B cell (primary cell): ENCODE measurements around the gene CEP126. TPM values are rescaled to one million over a fixed set of nuclear protein-coding genes. Genes with fewer than 3 reads are reported as not detected.

Experiments used
- ATAC-seq: fragments of 200-7000 bp; cut with Tn5 transposase; one replicate; pipeline ENCODE4 v1.10.0; 2021; ENCODE audit warnings: low read depth, mild to moderate bottlenecking, moderate number of reproducible peaks, moderate library complexity
- CTCF ChIA-PET: fragments of 350-600 bp; sonication (Branson Sonifier 250); formaldehyde crosslinking; loops from one replicate; lab custom pipeline; 2021; ENCODE audit warnings: antibody characterized with exemption, inconsistent platforms; lab: Charles Lee
- POLR2A ChIA-PET: fragments of 350-600 bp; sonication (Branson Sonifier 250); formaldehyde crosslinking; loops from one replicate; lab custom pipeline; 2021; ENCODE audit warnings: antibody characterized with exemption; lab: Charles Lee
- DNase-seq: peaks from one replicate; pipeline ENCODE4 v3.0.0; 2013
- H2AFZ ChIP-seq: 2 replicates; pipeline ENCODE4 v1.6.1; 2012; ENCODE audit warnings: mild to moderate bottlenecking, low read depth, low read length; ENCODE audit not compliant: insufficient read depth, poor library complexity, severe bottlenecking
- H3K27ac ChIP-seq, 2 donors: 1 replicate in 1 of 2; 2 replicates in 1 of 2; pipeline ENCODE4 v1.5.1; 2012 to 2013; ENCODE audit warnings: low read length in 2 of 2, mild to moderate bottlenecking in 2 of 2, moderate library complexity in 1 of 2
- H3K27me3 ChIP-seq, 4 experiments: fragments of 200-600 bp in 1 of 4; sonication (generic) in 1 of 4; replicated peaks in 1 of 4; 1 replicate in 2 of 4; 2 replicates in 2 of 4; pipeline versions ENCODE4 v1.6.1 to v1.7.0; 2013 to 2016; ENCODE audit warnings: low read length in 3 of 4, mild to moderate bottlenecking in 2 of 4, mixed read lengths in 1 of 4, moderate library complexity in 1 of 4; ENCODE audit not compliant: insufficient read depth in 4 of 4, control insufficient read depth in 3 of 4; ENCODE audit errors: control extremely low read depth in 1 of 4
- H3K36me3 ChIP-seq, 2 experiments: replicated peaks in 1 of 2; 1 replicate in 1 of 2; 2 replicates in 1 of 2; pipeline versions ENCODE4 v1.6.1 to v1.7.1; 2013; ENCODE audit warnings: low read length in 1 of 2; ENCODE audit not compliant: insufficient read depth in 2 of 2, control insufficient read depth in 1 of 2; ENCODE audit errors: control extremely low read depth in 1 of 2, extremely low read depth in 1 of 2
- H3K4me1 ChIP-seq, 2 donors: fragments of 200-600 bp in 1 of 2; sonication (generic) in 1 of 2; 1 replicate in 1 of 2; 2 replicates in 1 of 2; pipeline versions ENCODE4 v1.5.1 to v1.6.1; 2013 to 2017; ENCODE audit warnings: low read length in 2 of 2; ENCODE audit not compliant: control insufficient read depth in 2 of 2, insufficient read depth in 2 of 2
- H3K4me2 ChIP-seq: replicated peaks from 2 replicates; pipeline ENCODE3; 2012; ENCODE audit warnings: mild to moderate bottlenecking, low read depth, low read length; ENCODE audit not compliant: poor library complexity, severe bottlenecking
- H3K4me3 ChIP-seq, 5 experiments: fragments of 200-600 bp in 1 of 5; sonication (generic) in 1 of 5; 1 replicate in 3 of 5; 2 replicates in 2 of 5; pipeline versions ENCODE4 v1.5.1 to v1.7.0; 2011 to 2016; ENCODE audit warnings: low read length in 4 of 5, mild to moderate bottlenecking in 4 of 5, low read depth in 2 of 5, control low read depth in 1 of 5, moderate library complexity in 1 of 5; ENCODE audit not compliant: insufficient read depth in 1 of 5; ENCODE audit errors: control extremely low read depth in 1 of 5, extremely low read depth in 1 of 5
- H3K79me2 ChIP-seq: fragments of 200-600 bp; sonication (generic); one replicate; pipeline ENCODE4 v1.6.0; 2016; ENCODE audit warnings: low read length; ENCODE audit not compliant: control insufficient read depth, insufficient read depth
- H3K9ac ChIP-seq: fragments of 200-600 bp; sonication (generic); 2 replicates; pipeline ENCODE4 v1.6.1; 2017; ENCODE audit warnings: mild to moderate bottlenecking, low read length, moderate library complexity
- H3K9me3 ChIP-seq, 3 donors: one replicate each; pipeline versions ENCODE4 v1.6.1 to v1.7.1; 2013; ENCODE audit warnings: low read length in 2 of 3; ENCODE audit not compliant: control insufficient read depth in 2 of 3, insufficient read depth in 1 of 3; ENCODE audit errors: control extremely low read depth in 1 of 3
- H4K20me1 ChIP-seq: 2 replicates; pipeline ENCODE4 v1.6.0; 2012; ENCODE audit warnings: mild to moderate bottlenecking, low read length; ENCODE audit not compliant: insufficient read depth, control insufficient read depth, poor library complexity, severe bottlenecking
- H3K27ac Mint-ChIP-seq: one replicate; pipeline ENCODE4 v1.8.0; 2021; ENCODE audit warnings: mixed read lengths
- H3K27me3 Mint-ChIP-seq: one replicate; pipeline ENCODE4 v1.8.0; 2021; ENCODE audit warnings: mixed read lengths
- H3K4me1 Mint-ChIP-seq: one replicate; pipeline ENCODE4 v1.8.0; 2021; ENCODE audit warnings: mixed read lengths
- H3K4me3 Mint-ChIP-seq: one replicate; pipeline ENCODE4 v1.8.0; 2021; ENCODE audit warnings: mixed read lengths
- H3K9me3 Mint-ChIP-seq: one replicate; pipeline ENCODE4 v1.8.0; 2022; ENCODE audit warnings: mixed read lengths; ENCODE audit not compliant: insufficient read depth
- CTCF ChIP-seq: fragments of 200-600 bp; IDR thresholded peaks from one replicate; pipeline ENCODE4 v1.8.0; 2022; ENCODE audit warnings: antibody characterized with exemption, mild to moderate bottlenecking
- EZH2 ChIP-seq: IDR thresholded peaks from 2 replicates; pipeline ENCODE4 v1.6.1; 2012; ENCODE audit warnings: borderline replicate concordance, low read depth, mild to moderate bottlenecking, moderate library complexity, low read length; ENCODE audit not compliant: insufficient read depth, poor library complexity, severe bottlenecking
- WGBS: methylation state at CpG from one replicate; pipeline ENCODE4 v1.1.5; 2013; ENCODE audit warnings: missing lambda C conversion rate; ENCODE audit not compliant: insufficient coverage; 5-methylcytosine and 5-hydroxymethylcytosine counted together
- intact Hi-C: fragments of 100-400 bp; cut with micrococcal nuclease; formaldehyde crosslinking; loops from one replicate; pipeline ENCODE4 v1.10.0; 2022
- polyA plus RNA-seq: library from polyadenylated mRNA; depleted of rRNA; stranded (reverse); fragments of >200 nt; gene quantifications from 2 replicates; pipeline ENCODE4 v1.2.3, GENCODE V29; 2012
- total RNA-seq, 2 donors: library from RNA; stranded (reverse); fragments of 120-200 nt in 1 of 2; gene quantifications; 1 replicate in 1 of 2; 2 replicates in 1 of 2; pipeline versions ENCODE4 v1.2.3 to v1.2.4, GENCODE V29; 2013 to 2022

The CEP126 gene
- total and polyA plus RNA-seq, 2 donors (not counting 1 experiment from before 2014, with no cell fraction given): 1.00 to 9.4 TPM

GRCh38 chr11:102010776-102011494 lies 96.1 kb downstream of the CEP126 start:
- no peak overlapping the region for H3K4me2 ChIP-seq
- no peaks in the 10 kb centered on the region for H3K4me1 Mint-ChIP-seq

More at GRCh38 chr11:102010776-102011494, 96.1 kb downstream of the CEP126 start:
- no peak overlapping the region for H3K4me3 Mint-ChIP-seq
- no peaks in the 10 kb centered on the region for H3K79me2 ChIP-seq
- no peaks in the 10 kb centered on the region for H3K9me3 ChIP-seq
- peaks cover 28% of the 10 kb centered on the region for H3K27me3 Mint-ChIP-seq
- intact Hi-C loops: no loop called here
- no peaks in the 10 kb centered on the region for H3K4me1 ChIP-seq
- TF ChIP-seq CTCF (no peak), EZH2 (no peak)
- ATAC-seq (no peak), DNase-seq (no peak)
- H3K27me3 ChIP-seq: peaks cover 0 to 11% (median 8%) of the 10 kb centered on the region in 4 experiments
- ChIA-PET POLR2A (no interaction called here), CTCF (interaction anchor here (4.8 to 8.3 kb wide), 2 partner anchors 147 to 150 kb away, joined by 27 to 423 read pairs; no protein-coding TSS in a partner anchor)
- H4K20me1 ChIP-seq: no peaks in the 10 kb centered on the region
- no peaks in the 10 kb centered on the region for H3K36me3 ChIP-seq
- WGBS: 44% methylated on average over 9 of the region's 12 CpGs
- H3K9me3 Mint-ChIP-seq: no peaks in the 10 kb centered on the region
- no peak overlapping the region for H3K9ac ChIP-seq
- no peak overlapping the region for H2AFZ ChIP-seq
- H3K27ac ChIP-seq: no peak overlapping the region
- H3K27ac Mint-ChIP-seq: no peak overlapping the region
- H3K4me3 ChIP-seq: no peak overlapping the region
